NCI-H1105 (cell line): ENCODE measurements around the gene NEURL1B.

Source experiments
- DNase-seq: peaks from one replicate; lab custom pipeline; 2025; lab: John Stamatoyannopoulos, UW

The NEURL1B gene

DNA sequence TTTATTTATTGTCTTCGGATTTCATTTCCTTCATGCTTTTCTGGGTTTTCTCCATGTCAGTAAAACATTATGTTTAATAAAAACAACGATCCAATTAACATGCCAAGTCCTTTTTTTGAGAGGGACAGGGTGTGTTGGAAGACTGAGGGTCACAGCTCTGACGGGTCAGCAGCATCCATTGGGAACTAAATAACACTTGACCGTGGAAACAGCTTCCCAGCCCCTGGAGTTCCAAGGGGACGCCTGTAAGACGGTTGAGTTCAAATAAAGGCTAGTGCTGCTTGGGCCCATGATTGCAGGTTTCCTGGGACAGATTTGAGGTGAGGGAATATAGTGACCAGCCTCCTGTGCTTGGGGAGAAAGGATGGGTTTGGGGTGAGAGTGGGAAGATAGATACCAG lies 30.4 kb upstream of the NEURL1B start:
- DNase-seq, result no peak

DNA sequence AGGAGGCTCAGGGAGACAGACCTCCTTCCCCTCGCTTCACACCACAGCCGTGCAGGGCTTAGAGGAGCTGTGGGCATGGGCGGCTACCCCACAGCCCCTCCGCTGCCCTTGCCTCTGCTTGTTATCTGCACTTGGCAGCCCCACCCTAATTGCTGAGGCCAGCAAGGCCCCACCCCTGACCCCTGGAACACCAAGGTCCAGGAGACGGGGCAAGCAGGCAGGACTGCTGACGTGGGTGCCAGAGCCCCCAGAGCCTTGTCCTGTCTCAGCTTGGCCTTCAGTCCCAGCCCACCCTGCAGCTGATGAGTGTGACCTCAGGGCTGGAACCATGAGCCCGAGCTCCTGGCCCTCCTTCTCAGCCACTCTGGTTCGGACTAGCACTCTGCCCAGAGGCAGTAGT lies 29.1 kb upstream of the NEURL1B start:
- no peak for DNase-seq

DNA sequence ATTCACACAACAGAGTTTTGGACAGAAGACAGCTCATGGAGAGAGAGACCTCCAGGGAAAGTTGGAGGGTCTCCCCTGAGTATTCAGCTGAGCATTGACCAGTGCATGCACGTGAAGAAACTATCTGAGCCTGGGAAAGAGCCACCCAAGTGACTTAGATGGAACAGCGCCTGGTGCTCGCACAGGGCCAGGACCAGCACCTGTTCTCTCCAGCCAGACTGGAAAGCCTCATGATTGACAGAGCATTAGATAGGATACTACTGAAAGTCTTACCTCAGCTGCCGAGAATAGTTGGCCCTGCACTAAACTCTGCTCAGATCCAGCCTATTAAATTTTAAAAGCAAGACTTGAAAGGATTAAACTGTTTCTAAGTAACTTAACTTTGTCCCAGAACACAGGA lies 28.3 kb upstream of the NEURL1B start:
- no peak for DNase-seq

DNA sequence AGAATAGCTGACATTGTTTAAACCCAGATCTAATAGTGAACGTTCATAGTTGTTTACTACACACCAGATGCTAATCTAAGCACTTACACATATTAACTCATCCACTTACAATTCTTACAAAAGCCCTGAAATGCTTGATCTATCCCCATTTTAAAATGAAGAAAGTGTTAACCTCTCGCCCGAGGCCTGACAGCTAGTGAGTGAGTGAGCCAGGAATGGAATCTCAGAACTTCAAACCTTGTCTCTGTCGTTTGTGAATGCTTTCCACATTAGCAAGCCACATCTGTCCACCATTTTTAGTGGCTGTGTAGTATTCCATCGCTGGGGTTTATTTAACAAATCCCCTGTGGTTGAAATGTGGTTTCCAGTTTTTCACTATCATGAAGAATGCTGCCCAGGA lies 24.9 kb upstream of the NEURL1B start:
- no peak for DNase-seq

DNA sequence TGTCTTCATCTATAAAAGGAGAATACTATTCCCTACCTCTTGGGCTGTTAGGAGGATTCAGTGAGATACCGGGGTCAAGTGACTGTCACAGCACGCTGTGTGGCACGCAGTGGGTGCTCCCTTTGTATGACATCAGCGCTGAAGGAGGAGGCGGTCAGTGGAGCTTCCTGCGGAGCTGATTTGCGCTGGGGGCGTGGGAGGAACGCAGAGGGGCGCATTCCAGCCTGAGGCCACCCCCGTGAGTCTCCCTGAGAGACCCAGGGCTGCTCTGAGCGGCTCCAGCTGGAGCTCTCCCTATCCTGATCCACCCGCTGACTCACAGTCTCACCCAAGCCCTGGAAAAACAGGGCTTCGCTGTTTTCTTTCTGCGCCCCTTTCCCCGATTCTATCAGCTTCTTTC lies 24.3 kb upstream of the NEURL1B start:
- no peak for DNase-seq

- DNase-seq, result no peak
Measured at GRCh38 chr5:172617817-172618216, 23.2 kb upstream of the NEURL1B start.

DNA sequence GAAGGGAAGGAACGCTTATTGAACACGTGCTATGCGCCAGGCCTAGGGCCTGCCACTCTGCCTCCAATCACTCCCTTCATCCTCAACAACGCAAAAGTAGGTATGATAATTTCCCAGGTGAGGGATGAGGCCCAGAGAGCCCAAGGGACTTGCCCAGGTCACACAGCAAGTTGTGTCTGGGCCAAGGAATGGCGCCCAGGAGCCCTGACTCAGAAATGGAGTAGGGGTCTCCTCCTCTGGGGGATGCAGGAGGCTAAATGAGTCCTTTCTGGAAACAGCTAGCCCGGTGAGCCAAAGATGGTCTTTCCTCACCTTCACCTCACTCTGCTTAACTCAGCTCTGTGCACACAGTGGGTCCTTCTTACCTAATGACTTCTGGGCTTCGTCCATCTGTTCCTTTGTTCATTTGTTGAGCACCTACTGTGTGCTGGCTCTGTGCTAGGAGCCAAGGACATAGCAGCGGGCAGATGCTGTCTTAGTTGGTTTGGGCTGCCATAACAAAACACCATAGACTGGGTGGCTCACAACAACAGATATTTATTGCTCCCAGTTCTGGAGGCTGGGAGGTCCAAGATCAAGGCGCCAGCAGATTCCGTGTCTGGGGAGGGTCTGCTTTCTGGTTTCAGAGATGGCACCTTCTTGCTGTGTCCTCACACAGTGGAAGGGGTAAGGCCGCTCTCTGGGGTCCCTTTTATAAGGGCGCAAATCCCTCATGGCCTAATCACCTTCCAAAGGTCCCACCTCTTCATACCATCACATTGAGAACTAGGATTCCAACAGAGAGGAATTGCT lies 22.3 kb upstream of the NEURL1B start:
- no peak for DNase-seq

- no peak for DNase-seq
Measured at GRCh38 chr5:172620506-172620905, 20.6 kb upstream of the NEURL1B start.

- no peak for DNase-seq
Measured at GRCh38 chr5:172622091-172623046, 18.7 kb upstream of the NEURL1B start.

GRCh38 chr5:172623313-172623980 lies 17.6 kb upstream of the NEURL1B start:
- no peak for DNase-seq

DNA sequence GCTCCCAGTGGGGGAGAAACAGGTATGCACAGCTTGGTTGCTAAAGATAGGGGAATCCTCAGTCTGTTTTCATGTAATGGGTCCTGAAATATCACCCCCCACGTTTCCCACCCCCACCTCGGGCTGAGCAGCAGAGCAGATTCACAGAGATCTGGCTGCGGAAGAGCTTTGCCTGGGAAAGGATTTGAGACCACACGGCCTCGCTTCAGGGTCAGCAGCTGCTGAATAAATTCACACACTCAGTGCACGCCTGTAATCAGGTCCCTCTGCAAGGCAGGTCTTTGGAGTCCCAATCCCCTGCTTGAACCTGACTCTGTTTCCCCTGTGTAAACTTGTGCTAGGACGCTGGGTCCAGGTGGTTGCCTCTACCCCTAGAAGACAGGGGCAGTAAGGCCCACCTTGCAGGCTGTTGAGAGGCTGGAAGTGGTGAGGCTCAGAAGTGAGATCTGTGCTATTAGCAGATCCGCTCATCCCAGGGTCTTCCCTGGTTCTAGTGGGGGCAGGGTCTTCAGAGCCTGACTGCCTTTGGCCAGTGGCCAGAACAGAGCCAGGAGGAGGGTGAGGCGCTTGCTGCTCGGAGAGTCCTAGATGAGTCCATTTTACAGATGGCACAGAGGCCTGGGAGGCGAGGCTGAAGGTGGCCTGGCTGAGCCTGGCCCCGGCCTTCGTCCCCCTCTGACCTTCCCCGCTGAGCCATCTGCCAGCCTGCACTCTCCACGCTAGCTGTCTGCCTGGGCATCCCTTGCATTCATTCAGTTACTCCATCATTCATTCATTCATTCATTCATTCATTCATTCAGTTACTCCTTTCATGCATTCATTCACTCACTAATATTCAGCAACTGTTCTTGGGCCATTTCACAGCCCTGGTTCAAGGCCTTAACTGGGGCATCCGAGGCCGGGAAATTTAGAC lies 16.7 kb upstream of the NEURL1B start:
- no peak for DNase-seq

- DNase-seq, result no peak
Measured at GRCh38 chr5:172624996-172625964, 15.8 kb upstream of the NEURL1B start.

GRCh38 chr5:172626031-172626581 lies 15.0 kb upstream of the NEURL1B start:
- DNase-seq, result no peak

DNA sequence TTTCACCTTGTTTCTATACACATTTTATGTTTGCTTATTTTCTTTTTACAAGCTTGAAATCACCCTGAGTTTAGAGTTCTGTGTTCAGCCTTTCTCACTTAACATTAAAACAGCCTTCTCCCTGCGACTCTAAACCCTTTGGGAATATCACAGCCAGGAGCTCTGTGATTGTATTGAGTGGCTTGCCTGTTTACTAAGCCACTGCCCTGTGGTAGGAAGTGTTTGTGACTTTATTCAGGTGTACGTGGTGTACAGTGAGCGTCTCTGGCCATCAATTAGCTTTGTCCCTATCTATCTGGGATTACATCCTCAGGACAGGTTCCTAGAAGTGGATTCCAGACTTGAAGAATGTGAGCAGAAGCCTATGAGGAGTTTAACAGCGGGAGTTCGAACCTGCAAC lies 11.0 kb upstream of the NEURL1B start:
- DNase-seq, result no peak

- no peak for DNase-seq
Measured at GRCh38 chr5:172630482-172630881, 10.6 kb upstream of the NEURL1B start.

GRCh38 chr5:172630986-172631385 lies 10.1 kb upstream of the NEURL1B start:
- DNase-seq, result no peak

- no peak for DNase-seq
Measured at GRCh38 chr5:172632346-172633092, 8.5 kb upstream of the NEURL1B start.

- DNase-seq, result no peak
Measured at GRCh38 chr5:172633403-172633970, 7.6 kb upstream of the NEURL1B start.
